ENCODE results near the gene LEFTY1. TPM values are rescaled to one million over a fixed set of nuclear protein-coding genes. Genes with fewer than 3 reads are reported as not detected.
"Not testable (repeated sequence)": the region's sequence is repeated elsewhere in the genome, so short reads cannot be mapped to it uniquely, and the experiment has no call there.

The LEFTY1 gene
- total RNA-seq, 1 donor from 2014 or later, result 0.65 TPM

GRCh38 chr1:225838793-225839192, 50.2 kb downstream of the LEFTY1 start:
- H3K4me3 Mint-ChIP-seq, result no peak overlapping the region

GRCh38 chr1:225836296-225836695, 52.6 kb downstream of the LEFTY1 start:
- not testable (repeated sequence) for H3K36me3 Mint-ChIP-seq (ENCODE audit: low read depth)

More at GRCh38 chr1:225838793-225839192, 50.2 kb downstream of the LEFTY1 start:
- Mint-ChIP-seq H3K36me3 (ENCODE audit: low read depth) (no peaks in the 10 kb centered on the region), H3K27me3 (ENCODE audit: low read depth) (no peaks in the 10 kb centered on the region), H3K9me3 (no peaks in the 10 kb centered on the region), H3K4me1 (no peaks in the 10 kb centered on the region), H3K27ac (ENCODE audit: unreplicated experiment) (no peak overlapping the region)
- no peak for DNase-seq (ENCODE audit: low read depth, low spot score)
- no peak for TF ChIP-seq CTCF (conservative IDR thresholded peaks at IDR 0.05)

More at GRCh38 chr1:225836296-225836695, 52.6 kb downstream of the LEFTY1 start:
- not testable (repeated sequence) for H3K27me3 Mint-ChIP-seq (ENCODE audit: low read depth); H3K27ac Mint-ChIP-seq (ENCODE audit: unreplicated experiment); H3K4me3 Mint-ChIP-seq; DNase-seq (ENCODE audit: low read depth, low spot score); H3K9me3 Mint-ChIP-seq; H3K4me1 Mint-ChIP-seq

Small RNA genes within 50 kb of the gene (microRNA-seq; reads per million reads assigned to microRNA genes)
- 5.3 reads per million for gene MIR6741

Other genes starting within 250 kb of the LEFTY1 start
- gene ENAH, start 236.0 kb downstream of the LEFTY1 start, total RNA-seq, result 179 and 181 TPM in 2 replicates
- gene SRP9, start 111.3 kb downstream of the LEFTY1 start, total RNA-seq, result 480 and 482 TPM in 2 replicates
- 15.4 and 15.8 TPM in 2 replicates for gene EPHX1, start 79.0 kb downstream of the LEFTY1 start, total RNA-seq
- gene TMEM63A, start 6.8 kb downstream of the LEFTY1 start, total RNA-seq, result 24.8 and 29.3 TPM in 2 replicates
- gene PYCR2, start 35.1 kb upstream of the LEFTY1 start, total RNA-seq, result 54.8 and 59.9 TPM in 2 replicates
- not detected in 2 replicates for gene LEFTY2, start 52.1 kb upstream of the LEFTY1 start, total RNA-seq
- 18.1 TPM in 2 replicates for gene SDE2, start 110.2 kb upstream of the LEFTY1 start, total RNA-seq
- 991 and 1,004 TPM in 2 replicates for gene H3-3A, start 173.6 kb upstream of the LEFTY1 start, total RNA-seq